SK-N-MC (cell line): ENCODE data around the gene SGPL1.

Experiments
- EZH2 ChIP-seq: fragments of 200-600 bp; sonication (generic); IDR thresholded peaks from one replicate; pipeline ENCODE4 v1.6.1; 2017; ENCODE audit warnings: antibody characterized with exemption
- POLR2AphosphoS5 ChIP-seq: IDR thresholded peaks from 2 replicates; pipeline ENCODE4 v1.6.1; 2012; ENCODE audit warnings: mild to moderate bottlenecking, low read depth, low read length, borderline replicate concordance

- TF ChIP-seq EZH2 (no peak), POLR2AphosphoS5 (no peak)
These were observed 42.3 kb upstream of the SGPL1 start for GRCh38 chr10:70773461-70773860.
